A549 (cell line): ENCODE data around the gene SNX2.

Experiments used
- SREBF2 ChIP-seq: fragments of 450-650 bp; IDR thresholded peaks from 2 replicates; pipeline ENCODE4 v1.6.1; 2014; ENCODE audit warnings: mild to moderate bottlenecking, moderate library complexity
- USF2 ChIP-seq: fragments of 450-650 bp; IDR thresholded peaks from 2 replicates; pipeline ENCODE4 v1.6.1; 2014; ENCODE audit warnings: antibody characterized with exemption
- TF ChIP-seq, protein P1 (sequence below): fragments of 200-600 bp; sonication (generic); IDR thresholded peaks from 2 replicates; pipeline ENCODE4 v1.6.1; 2016; ENCODE audit warnings: antibody characterized with exemption, mild to moderate bottlenecking, moderate library complexity

- no peak for TF ChIP-seq USF2
- TF ChIP-seq, protein P1, sequence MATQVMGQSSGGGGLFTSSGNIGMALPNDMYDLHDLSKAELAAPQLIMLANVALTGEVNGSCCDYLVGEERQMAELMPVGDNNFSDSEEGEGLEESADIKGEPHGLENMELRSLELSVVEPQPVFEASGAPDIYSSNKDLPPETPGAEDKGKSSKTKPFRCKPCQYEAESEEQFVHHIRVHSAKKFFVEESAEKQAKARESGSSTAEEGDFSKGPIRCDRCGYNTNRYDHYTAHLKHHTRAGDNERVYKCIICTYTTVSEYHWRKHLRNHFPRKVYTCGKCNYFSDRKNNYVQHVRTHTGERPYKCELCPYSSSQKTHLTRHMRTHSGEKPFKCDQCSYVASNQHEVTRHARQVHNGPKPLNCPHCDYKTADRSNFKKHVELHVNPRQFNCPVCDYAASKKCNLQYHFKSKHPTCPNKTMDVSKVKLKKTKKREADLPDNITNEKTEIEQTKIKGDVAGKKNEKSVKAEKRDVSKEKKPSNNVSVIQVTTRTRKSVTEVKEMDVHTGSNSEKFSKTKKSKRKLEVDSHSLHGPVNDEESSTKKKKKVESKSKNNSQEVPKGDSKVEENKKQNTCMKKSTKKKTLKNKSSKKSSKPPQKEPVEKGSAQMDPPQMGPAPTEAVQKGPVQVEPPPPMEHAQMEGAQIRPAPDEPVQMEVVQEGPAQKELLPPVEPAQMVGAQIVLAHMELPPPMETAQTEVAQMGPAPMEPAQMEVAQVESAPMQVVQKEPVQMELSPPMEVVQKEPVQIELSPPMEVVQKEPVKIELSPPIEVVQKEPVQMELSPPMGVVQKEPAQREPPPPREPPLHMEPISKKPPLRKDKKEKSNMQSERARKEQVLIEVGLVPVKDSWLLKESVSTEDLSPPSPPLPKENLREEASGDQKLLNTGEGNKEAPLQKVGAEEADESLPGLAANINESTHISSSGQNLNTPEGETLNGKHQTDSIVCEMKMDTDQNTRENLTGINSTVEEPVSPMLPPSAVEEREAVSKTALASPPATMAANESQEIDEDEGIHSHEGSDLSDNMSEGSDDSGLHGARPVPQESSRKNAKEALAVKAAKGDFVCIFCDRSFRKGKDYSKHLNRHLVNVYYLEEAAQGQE, result no peak
- no peak for TF ChIP-seq SREBF2
Measured at GRCh38 chr5:122879076-122879475, 104.2 kb downstream of the SNX2 start.
